HepG2 (cell line): Measurements from ENCODE around the gene ARHGAP10. TPM values are rescaled to one million over a fixed set of nuclear protein-coding genes. Genes with fewer than 3 reads are reported as not detected.

ENCODE experiments used
- ATAC-seq: fragments of 200-7000 bp; cut with Tn5 transposase; 3 replicates; pipeline ENCODE4 v1.9.1; 2020; ENCODE audit warnings: mild to moderate bottlenecking, moderate library complexity
- BruUV-seq: library from RNA; stranded (reverse); fragments of 400-500 nt; replicated peaks from 2 replicates; lab custom pipeline; 2021; lab: Mats Ljungman, UMichigan
- CTCF ChIA-PET: fragments of 300-600 bp; formaldehyde crosslinking; extraction: SDS; loops from one replicate; lab custom pipeline; 2021; ENCODE audit warnings: low total read pairs, inconsistent platforms, low intra/inter-chr PET ratio; lab: Yijun Ruan, JAX
- POLR2A ChIA-PET: fragments of 350-600 bp; sonication (Branson Sonifier 250); formaldehyde crosslinking; loops from one replicate; lab custom pipeline; 2020; ENCODE audit warnings: antibody characterized with exemption, inconsistent platforms; lab: Yijun Ruan, JAX
- DNase-seq: peaks from one replicate; pipeline ENCODE4 v3.0.0-alpha.2; 2015; ENCODE audit warnings: low spot score
- FAIRE-seq: peaks from 3 replicates; lab custom pipeline; 2011; peaks lifted over from hg19 to GRCh38; lab: Jason Lieb, UNC
- H2AFZ ChIP-seq: one replicate; pipeline ENCODE4 v1.6.1; 2011; ENCODE audit warnings: low read length, inconsistent platforms
- H3K27ac ChIP-seq: fragments of 300-600 bp; 3 replicates; pipeline ENCODE4 v1.8.0; 2011; ENCODE audit warnings: mixed run types, mild to moderate bottlenecking, mixed read lengths, low read length, inconsistent platforms; ENCODE audit not compliant: insufficient read depth; ENCODE audit errors: extremely low read length
- H3K27me3 ChIP-seq, 2 experiments: fragments of 200-600 bp in 1 of 2; 2 replicates in 1 of 2; 3 replicates in 1 of 2; pipeline versions ENCODE4 v1.6.0 to v1.8.0; 2011; ENCODE audit warnings: low read length in 2 of 2, mild to moderate bottlenecking in 2 of 2, moderate library complexity in 2 of 2, inconsistent platforms in 1 of 2; ENCODE audit not compliant: insufficient read depth in 2 of 2, control insufficient read depth in 1 of 2
- H3K36me3 ChIP-seq, 2 experiments: fragments of 200-600 bp in 1 of 2; replicated peaks in 1 of 2; 2 replicates in 1 of 2; 3 replicates in 1 of 2; pipeline versions ENCODE4 v1.5.1 to v1.8.0; 2011; ENCODE audit warnings: low read length in 2 of 2, inconsistent platforms in 1 of 2; ENCODE audit not compliant: insufficient read depth in 2 of 2, control insufficient read depth in 1 of 2
- H3K4me1 ChIP-seq: 2 replicates; pipeline ENCODE4 v1.5.1; 2012; ENCODE audit warnings: low read length, inconsistent platforms; ENCODE audit not compliant: insufficient read depth
- H3K4me2 ChIP-seq: 2 replicates; pipeline ENCODE4 v1.6.0; 2011; ENCODE audit warnings: low read depth, low read length, inconsistent platforms
- H3K4me3 ChIP-seq, 3 experiments: fragments of 200-600 bp in 1 of 3; sonication (generic), shearing (Covaris generic) in 1 of 3; replicated peaks in 1 of 3; 2 replicates each; pipeline ENCODE4 v1.5.1; 2011 to 2016; ENCODE audit warnings: low read length in 3 of 3, inconsistent platforms in 2 of 3, low read depth in 2 of 3, mild to moderate bottlenecking in 2 of 3, control low read depth in 1 of 3, mixed read lengths in 1 of 3; ENCODE audit not compliant: insufficient read depth in 1 of 3
- H3K79me2 ChIP-seq: one replicate; pipeline ENCODE4 v1.6.1; 2011; ENCODE audit warnings: low read length, inconsistent platforms; ENCODE audit not compliant: insufficient read depth
- H3K9ac ChIP-seq: 2 replicates; pipeline ENCODE4 v1.6.0; 2011; ENCODE audit warnings: mild to moderate bottlenecking, low read depth, low read length, inconsistent platforms; ENCODE audit not compliant: insufficient read depth
- H3K9me3 ChIP-seq: 2 replicates; pipeline ENCODE4 v1.5.1; 2012; ENCODE audit warnings: mild to moderate bottlenecking, low read length
- H4K20me1 ChIP-seq: 2 replicates; pipeline ENCODE4 v1.6.0; 2011; ENCODE audit warnings: inconsistent platforms, mild to moderate bottlenecking, low read length, moderate library complexity; ENCODE audit not compliant: insufficient read depth
- CREBL2 ChIP-seq: sonication (generic); formaldehyde crosslinking; IDR thresholded peaks from 2 replicates; pipeline ENCODE4 v1.8.1; 2023; ENCODE audit warnings: missing genetic modification reagents, mild to moderate bottlenecking, borderline replicate concordance
- NFIB ChIP-seq: sonication (generic); formaldehyde crosslinking; IDR thresholded peaks from 2 replicates; pipeline ENCODE4 v1.9.0; 2021; ENCODE audit warnings: missing genetic modification reagents, mild to moderate bottlenecking, borderline replicate concordance
- NFYC ChIP-seq: IDR thresholded peaks from 2 replicates; pipeline ENCODE4 v1.6.1; 2016; ENCODE audit warnings: missing genetic modification reagents, missing compliant biosample characterization
- PITX1 ChIP-seq: sonication (generic); formaldehyde crosslinking; IDR thresholded peaks from 2 replicates; pipeline ENCODE4 v1.5.1; 2020; ENCODE audit warnings: mild to moderate bottlenecking, missing genetic modification reagents
- REST ChIP-seq, 2 experiments: IDR thresholded peaks; 2 replicates each; pipeline ENCODE4 v1.6.1; 2011 to 2012; ENCODE audit warnings: low read length in 2 of 2, borderline replicate concordance in 1 of 2, low read depth in 1 of 2, mild to moderate bottlenecking in 1 of 2, moderate library complexity in 1 of 2
- SMAD1 ChIP-seq: sonication (generic); formaldehyde crosslinking; IDR thresholded peaks from 2 replicates; pipeline ENCODE4 v1.4.0; 2020; ENCODE audit warnings: missing genetic modification reagents, low read depth, mild to moderate bottlenecking, borderline replicate concordance
- TERF1 ChIP-seq: sonication (generic); formaldehyde crosslinking; IDR thresholded peaks from 2 replicates; pipeline ENCODE4 v1.8.0; 2022; ENCODE audit warnings: mild to moderate bottlenecking, missing genetic modification reagents, moderate library complexity
- WIZ ChIP-seq: sonication (generic); formaldehyde crosslinking; IDR thresholded peaks from 2 replicates; pipeline ENCODE4 v1.5.1; 2020; ENCODE audit warnings: mild to moderate bottlenecking, missing genetic modification reagents
- YEATS4 ChIP-seq: sonication (generic); formaldehyde crosslinking; IDR thresholded peaks from 2 replicates; pipeline ENCODE4 v1.4.0; 2020; ENCODE audit warnings: missing genetic modification reagents, borderline replicate concordance
- ZNF850 ChIP-seq: sonication (generic); formaldehyde crosslinking; conservative IDR thresholded peaks from 2 replicates; pipeline ENCODE4 v1.9.0; 2021; ENCODE audit warnings: mild to moderate bottlenecking, missing genetic modification reagents
- WGBS: methylation state at CpG from one replicate; pipeline ENCODE4 v1.1.6; 2017; ENCODE audit warnings: low lambda C conversion rate; 5-methylcytosine and 5-hydroxymethylcytosine counted together
- in situ Hi-C: cut with HindIII; loops from 2 replicates; pipeline ENCODE4 v1.10.0; 2017; ENCODE audit warnings: low pct_unique_long_range_greater_than_20kb; ENCODE audit not compliant: extremely low pct_ligation_motif_present
- intact Hi-C: fragments of 100-400 bp; cut with micrococcal nuclease; formaldehyde crosslinking; loops from one replicate; pipeline ENCODE4 v1.10.0; 2022; ENCODE audit not compliant: unreplicated experiment
- polyA plus RNA-seq, 8 experiments: library from polyadenylated mRNA; depleted of rRNA in 3 of 8; stranded (reverse) in 7 of 8; unstranded in 1 of 8; fragments of >200 nt; fragmentation: Illumina TruSeq in 4 of 8; extraction: Trizol in 4 of 8; gene quantifications; 2 replicates each; pipeline versions ENCODE4 v1.2.1 to v1.2.3, GENCODE V29; 2011 to 2016; ENCODE audit warnings: low read depth in 4 of 8, missing spikeins in 1 of 8, mixed read lengths in 1 of 8; ENCODE audit not compliant: insufficient read depth in 1 of 8
- total RNA-seq, 5 experiments: library from RNA; depleted of rRNA; stranded (reverse); fragments of >200 nt; fragmentation: Illumina TruSeq; extraction: Trizol; gene quantifications; 2 replicates each; pipeline ENCODE4 v1.2.3, GENCODE V29; 2016; ENCODE audit warnings: low read depth in 1 of 5
- TF ChIP-seq, protein P1 (sequence below): sonication (generic); formaldehyde crosslinking; IDR thresholded peaks from 2 replicates; pipeline ENCODE4 v1.5.1; 2020; ENCODE audit warnings: missing genetic modification reagents, mild to moderate bottlenecking, borderline replicate concordance
- TF ChIP-seq, protein P2 (sequence below): sonication (generic); formaldehyde crosslinking; IDR thresholded peaks from 2 replicates; pipeline ENCODE4 v1.4.0; 2020; ENCODE audit warnings: missing genetic modification reagents

ARHGAP10 gene
- total and polyA plus RNA-seq, 2 of the 13 experiments (the other 11 are each of a cell fraction or from before 2014, with no cell fraction given) = 0.45 to 1.6 TPM

GRCh38 chr4:147765121-147765529 lies 33.2 kb downstream of the ARHGAP10 start:
- 57% methylated on average over 3 of the region's 3 CpGs for WGBS
- no peaks in the 10 kb centered on the region for H3K79me2 ChIP-seq
- TF ChIP-seq PITX1 (CRISPR knock-in tag) (no peak), NFYC (CRISPR knock-in tag) (no peak), REST (IDR thresholded peaks at IDR 0.05; ENCODE audit: borderline replicate concordance in 1 of 2, low read depth in 1 of 2, low read length in 2 of 2) (no peak), YEATS4 (CRISPR knock-in tag) (no peak), WIZ (CRISPR knock-in tag) (no peak), TERF1 (CRISPR knock-in tag) (no peak), SMAD1 (no peak), ZNF850 (no peak), NFIB (CRISPR knock-in tag) (no peak), CREBL2 (CRISPR knock-in tag) (no peak)
- TF ChIP-seq, protein P1, sequence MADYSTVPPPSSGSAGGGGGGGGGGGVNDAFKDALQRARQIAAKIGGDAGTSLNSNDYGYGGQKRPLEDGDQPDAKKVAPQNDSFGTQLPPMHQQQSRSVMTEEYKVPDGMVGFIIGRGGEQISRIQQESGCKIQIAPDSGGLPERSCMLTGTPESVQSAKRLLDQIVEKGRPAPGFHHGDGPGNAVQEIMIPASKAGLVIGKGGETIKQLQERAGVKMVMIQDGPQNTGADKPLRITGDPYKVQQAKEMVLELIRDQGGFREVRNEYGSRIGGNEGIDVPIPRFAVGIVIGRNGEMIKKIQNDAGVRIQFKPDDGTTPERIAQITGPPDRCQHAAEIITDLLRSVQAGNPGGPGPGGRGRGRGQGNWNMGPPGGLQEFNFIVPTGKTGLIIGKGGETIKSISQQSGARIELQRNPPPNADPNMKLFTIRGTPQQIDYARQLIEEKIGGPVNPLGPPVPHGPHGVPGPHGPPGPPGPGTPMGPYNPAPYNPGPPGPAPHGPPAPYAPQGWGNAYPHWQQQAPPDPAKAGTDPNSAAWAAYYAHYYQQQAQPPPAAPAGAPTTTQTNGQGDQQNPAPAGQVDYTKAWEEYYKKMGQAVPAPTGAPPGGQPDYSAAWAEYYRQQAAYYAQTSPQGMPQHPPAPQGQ (CRISPR knock-in tag) = no peak
- TF ChIP-seq, protein P2, sequence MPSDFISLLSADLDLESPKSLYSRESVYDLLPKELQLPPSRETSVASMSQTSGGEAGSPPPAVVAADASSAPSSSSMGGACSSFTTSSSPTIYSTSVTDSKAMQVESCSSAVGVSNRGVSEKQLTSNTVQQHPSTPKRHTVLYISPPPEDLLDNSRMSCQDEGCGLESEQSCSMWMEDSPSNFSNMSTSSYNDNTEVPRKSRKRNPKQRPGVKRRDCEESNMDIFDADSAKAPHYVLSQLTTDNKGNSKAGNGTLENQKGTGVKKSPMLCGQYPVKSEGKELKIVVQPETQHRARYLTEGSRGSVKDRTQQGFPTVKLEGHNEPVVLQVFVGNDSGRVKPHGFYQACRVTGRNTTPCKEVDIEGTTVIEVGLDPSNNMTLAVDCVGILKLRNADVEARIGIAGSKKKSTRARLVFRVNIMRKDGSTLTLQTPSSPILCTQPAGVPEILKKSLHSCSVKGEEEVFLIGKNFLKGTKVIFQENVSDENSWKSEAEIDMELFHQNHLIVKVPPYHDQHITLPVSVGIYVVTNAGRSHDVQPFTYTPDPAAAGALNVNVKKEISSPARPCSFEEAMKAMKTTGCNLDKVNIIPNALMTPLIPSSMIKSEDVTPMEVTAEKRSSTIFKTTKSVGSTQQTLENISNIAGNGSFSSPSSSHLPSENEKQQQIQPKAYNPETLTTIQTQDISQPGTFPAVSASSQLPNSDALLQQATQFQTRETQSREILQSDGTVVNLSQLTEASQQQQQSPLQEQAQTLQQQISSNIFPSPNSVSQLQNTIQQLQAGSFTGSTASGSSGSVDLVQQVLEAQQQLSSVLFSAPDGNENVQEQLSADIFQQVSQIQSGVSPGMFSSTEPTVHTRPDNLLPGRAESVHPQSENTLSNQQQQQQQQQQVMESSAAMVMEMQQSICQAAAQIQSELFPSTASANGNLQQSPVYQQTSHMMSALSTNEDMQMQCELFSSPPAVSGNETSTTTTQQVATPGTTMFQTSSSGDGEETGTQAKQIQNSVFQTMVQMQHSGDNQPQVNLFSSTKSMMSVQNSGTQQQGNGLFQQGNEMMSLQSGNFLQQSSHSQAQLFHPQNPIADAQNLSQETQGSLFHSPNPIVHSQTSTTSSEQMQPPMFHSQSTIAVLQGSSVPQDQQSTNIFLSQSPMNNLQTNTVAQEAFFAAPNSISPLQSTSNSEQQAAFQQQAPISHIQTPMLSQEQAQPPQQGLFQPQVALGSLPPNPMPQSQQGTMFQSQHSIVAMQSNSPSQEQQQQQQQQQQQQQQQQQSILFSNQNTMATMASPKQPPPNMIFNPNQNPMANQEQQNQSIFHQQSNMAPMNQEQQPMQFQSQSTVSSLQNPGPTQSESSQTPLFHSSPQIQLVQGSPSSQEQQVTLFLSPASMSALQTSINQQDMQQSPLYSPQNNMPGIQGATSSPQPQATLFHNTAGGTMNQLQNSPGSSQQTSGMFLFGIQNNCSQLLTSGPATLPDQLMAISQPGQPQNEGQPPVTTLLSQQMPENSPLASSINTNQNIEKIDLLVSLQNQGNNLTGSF (CRISPR knock-in tag) = no peak

More at GRCh38 chr4:147765121-147765529, 33.2 kb downstream of the ARHGAP10 start:
- POLR2A ChIA-PET = no interaction called here
- H3K4me1 ChIP-seq = no peaks in the 10 kb centered on the region
- no peaks in the 10 kb centered on the region for H3K9me3 ChIP-seq
- intact Hi-C loops = no loop called here
- FAIRE-seq = no peak
- H3K36me3 ChIP-seq = no peaks in the 10 kb centered on the region
- in situ Hi-C loops = no loop called here
- CTCF ChIA-PET = no interaction called here
- H3K4me2 ChIP-seq = no peak overlapping the region
- H3K9ac ChIP-seq = no peak overlapping the region
- BruUV-seq = no TSS peak
- no peak for ATAC-seq
- H3K4me3 ChIP-seq = no peak overlapping the region
- no peak overlapping the region for H3K27ac ChIP-seq
- no peak for DNase-seq
- no peak overlapping the region for H2AFZ ChIP-seq
- H4K20me1 ChIP-seq = no peaks in the 10 kb centered on the region
- H3K27me3 ChIP-seq = no peaks in the 10 kb centered on the region
